Measurements from ENCODE around the gene HYAL1.
"Not testable (repeated sequence)": the region's sequence is repeated elsewhere in the genome, so short reads cannot be mapped to it uniquely, and the experiment has no call there.

The HYAL1 gene

GRCh38 chr3:50295553-50296431 lies 7.6 kb downstream of the HYAL1 start:
- DNase-seq (ENCODE audit: extremely low read depth in 1 of 2, low read depth in 1 of 2), result no peak

DNA sequence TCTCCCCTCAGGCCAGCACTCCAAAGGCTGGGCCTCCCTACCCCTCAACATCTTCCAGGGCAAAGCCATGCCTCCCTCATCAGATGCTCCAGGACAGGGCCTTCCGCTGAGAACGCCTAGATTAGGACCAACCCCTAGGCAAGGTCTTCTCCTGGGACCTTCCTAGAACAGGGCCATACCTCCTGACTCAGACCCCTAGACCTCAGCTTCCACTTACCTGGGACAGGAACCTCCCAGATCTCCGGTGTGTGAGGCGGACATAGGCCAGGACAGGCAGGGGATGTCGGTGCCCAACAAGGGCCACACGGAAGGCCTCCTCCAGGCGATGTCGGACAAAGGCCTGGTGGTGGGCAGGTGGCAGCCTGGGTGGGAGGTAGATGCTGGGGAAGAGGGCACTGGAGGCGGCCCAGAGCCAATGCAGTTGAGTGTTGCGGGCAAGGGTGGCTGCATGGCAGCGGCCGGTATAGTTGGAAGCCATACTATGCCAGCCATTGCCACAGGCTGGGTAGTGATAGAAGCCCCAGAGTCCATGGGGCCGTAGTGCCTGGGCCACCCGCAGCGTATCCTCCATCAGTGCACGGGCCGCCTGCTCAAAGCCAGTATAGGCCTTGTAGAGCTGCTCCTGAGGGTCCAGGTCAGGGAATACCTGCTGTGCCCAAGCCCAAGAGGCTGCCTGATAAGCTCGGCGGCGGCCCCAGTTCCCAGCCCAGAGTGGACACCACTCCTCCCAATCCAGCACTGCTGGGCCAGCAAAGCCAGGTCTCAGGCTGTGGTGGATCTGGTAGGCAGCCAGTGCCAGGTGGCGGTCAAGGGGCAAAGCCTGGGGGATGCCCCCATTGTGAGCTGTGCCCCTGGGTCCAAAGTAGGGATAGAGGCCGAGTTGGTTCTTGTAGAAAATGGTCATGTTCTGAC lies 8.6 kb downstream of the HYAL1 start:
- no peak for DNase-seq (ENCODE audit: extremely low read depth in 1 of 2, low read depth in 1 of 2)

- DNase-seq (ENCODE audit: extremely low read depth in 1 of 2, low read depth in 1 of 2), result no peak
These were observed 9.3 kb downstream of the HYAL1 start for GRCh38 chr3:50294089-50294488.

- DNase-seq (ENCODE audit: extremely low read depth in 1 of 2, low read depth in 1 of 2), result no peak
These were observed 10.1 kb downstream of the HYAL1 start for GRCh38 chr3:50293079-50293801.

- DNase-seq (ENCODE audit: extremely low read depth in 1 of 2, low read depth in 1 of 2), result peak; percentile 88 to 89
These were observed 11.0 kb downstream of the HYAL1 start, which contains the start of gene IFRD2 for GRCh38 chr3:50292159-50293078. TSS of gene IFRD2 (minus strand) at chr3:50292429. CDS start at chr3:50292274, 155 bp downstream.

DNA sequence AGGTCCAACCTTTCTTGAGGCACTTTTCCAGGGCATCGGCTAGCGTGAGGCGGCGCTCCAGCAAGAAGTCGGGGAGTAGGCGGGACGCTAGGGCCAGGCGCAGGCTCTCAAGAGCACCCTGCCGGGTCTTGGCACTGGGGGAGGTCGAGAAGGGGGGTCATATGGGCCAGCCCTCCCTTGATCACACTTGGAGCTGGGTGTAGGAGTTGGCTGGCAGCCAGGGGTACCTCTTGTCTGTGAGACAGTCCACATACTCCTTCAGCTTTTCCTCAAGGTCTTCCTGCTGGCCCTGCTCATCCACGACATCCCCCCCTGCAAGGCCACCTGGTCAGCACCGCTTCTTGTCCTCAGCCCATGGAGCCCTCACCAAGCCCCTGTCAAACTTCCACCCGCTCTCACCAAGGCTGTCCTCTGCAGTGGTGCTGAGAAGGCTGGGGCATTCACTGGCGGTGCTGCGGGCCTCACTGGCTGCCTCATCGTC lies 13.2 kb downstream of the HYAL1 start:
- DNase-seq (ENCODE audit: extremely low read depth in 1 of 2, low read depth in 1 of 2), result no peak

- DNase-seq (ENCODE audit: extremely low read depth in 1 of 2, low read depth in 1 of 2), result no peak
These were observed 14.2 kb downstream of the HYAL1 start for GRCh38 chr3:50289130-50289529.

DNA sequence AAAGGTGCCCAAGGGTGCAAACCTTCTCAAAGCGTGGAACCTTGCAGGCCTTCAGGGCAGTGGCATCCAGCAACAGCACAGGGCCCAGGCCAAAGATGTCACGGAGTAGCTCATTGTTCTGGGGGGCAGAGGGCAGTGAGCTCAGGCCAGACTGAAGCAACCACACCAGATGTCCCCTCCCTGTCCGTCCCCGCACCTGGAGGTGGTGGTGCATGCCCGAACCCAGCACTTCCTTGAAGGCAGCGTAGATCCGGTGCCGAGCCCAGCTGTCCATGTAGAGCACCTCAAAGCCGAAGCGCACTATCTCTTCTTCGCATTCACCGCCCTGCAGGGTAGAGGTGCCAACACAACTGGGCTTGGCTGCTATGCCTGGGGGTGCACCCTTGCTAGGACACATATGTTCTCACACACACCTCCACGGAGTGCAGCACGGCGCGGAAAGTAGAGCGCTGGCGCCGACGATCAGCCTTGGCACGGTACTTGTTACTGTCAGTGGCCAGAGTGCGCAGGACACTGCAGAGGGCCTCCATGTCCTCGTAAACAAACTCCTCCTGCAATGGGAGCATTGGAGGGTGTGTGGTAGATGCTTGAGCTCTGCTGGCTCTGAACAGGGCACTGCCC lies 14.9 kb downstream of the HYAL1 start:
- no peak for DNase-seq (ENCODE audit: extremely low read depth in 1 of 2, low read depth in 1 of 2)

GRCh38 chr3:50287262-50287661 lies 16.1 kb downstream of the HYAL1 start:
- DNase-seq (ENCODE audit: extremely low read depth in 1 of 2, low read depth in 1 of 2), result no peak

DNA sequence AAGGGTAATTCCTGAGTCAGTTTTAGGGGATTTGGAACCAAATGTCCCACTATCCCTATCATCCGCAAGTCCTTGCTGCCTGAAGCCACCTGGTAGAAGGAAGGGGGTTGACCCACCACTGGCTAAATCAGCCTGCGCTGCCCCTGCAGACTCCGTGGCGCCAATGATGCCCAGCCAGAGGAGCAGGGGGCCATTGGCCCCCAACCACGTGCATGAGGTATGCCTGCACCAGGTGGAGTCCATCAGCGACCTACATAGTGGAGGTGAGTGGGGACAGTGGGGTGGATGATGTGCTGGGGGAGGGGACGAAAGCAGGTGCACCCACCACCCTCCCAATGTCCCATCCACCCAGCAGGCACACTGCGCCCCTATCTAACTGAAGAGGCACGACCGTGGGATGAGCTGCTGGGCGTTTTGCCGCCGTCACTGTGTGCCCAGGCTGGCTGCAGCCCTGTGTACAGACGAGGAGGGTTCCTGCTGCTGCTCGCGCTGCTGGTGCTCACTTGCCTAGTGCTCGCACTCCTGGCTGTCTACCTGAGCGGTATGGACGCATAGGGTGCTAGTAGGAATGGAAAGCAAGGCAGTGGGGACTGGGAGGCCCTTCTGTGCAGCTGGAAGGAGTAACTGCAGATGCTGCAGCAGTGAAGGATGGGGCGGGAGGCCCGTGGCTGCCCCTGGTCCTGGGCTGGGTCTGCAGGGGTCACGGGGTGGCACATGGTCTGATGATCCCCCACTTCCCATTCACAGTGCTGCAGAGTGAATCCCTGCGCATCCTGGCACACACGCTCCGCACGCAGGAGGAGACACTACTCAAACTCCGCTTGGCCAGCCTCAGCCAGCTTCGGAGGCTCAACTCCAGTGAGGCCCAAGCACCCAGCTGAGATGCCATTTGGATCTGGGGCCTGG lies 16.8 kb downstream of the HYAL1 start:
- DNase-seq (ENCODE audit: extremely low read depth in 1 of 2, low read depth in 1 of 2), result no peak

DNA sequence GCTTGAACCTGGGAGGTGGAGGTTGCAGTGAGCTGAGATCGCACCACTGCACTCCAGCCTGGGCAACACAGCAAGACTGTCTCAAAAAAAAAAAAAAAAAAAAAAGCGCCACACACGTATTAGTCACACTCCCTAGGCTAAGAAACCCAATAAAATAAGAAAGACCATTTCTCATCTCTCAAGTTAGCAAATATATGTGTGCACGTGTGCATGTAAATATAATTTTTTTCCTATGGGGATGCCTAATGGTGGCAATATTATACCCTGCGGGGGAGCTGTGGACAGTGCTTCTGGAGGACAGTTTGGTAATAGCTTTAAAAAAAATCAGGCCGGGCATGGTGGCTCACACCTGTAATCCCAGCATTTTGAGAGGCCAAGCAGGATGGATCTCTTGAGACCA lies 19.3 kb downstream of the HYAL1 start:
- DNase-seq (ENCODE audit: extremely low read depth in 1 of 2, low read depth in 1 of 2), result not testable (repeated sequence)

DNA sequence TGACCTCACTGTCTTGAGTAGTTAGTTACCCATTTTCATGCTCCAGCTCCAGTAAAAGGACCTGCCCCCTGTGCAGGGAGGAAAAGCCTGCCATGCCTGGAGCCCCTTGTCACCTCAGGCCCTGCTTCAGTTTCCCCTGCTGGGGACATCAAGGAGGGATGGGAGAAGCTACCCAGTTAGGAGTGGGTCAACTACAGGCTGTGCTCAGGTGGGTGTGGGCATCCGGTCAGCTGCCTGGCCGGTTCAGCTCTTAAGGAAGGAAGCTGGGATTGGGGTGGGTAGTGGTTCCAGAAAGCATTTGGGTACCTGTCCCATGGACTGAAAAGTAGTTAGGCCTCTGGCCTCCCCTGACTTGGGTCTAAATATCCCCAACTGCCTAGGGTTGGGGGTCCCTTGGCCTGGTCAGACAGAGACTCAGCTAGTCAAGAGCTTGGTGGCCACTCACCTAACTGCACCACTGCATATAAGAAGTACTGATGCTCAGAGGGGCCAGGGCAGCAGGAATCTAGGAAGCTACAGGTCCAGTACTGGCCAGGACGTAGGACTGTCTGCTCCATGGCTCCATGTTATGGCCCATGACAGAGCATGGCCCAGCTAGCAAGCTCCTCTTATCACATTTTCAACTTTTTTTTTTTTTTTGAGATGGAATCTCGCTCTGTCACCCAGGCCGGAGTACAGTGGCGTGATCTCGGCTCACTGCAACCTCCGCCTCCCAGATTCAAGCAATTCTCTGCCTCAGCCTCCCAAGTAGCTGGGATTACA lies 23.9 kb downstream of the HYAL1 start:
- no peak for DNase-seq (ENCODE audit: extremely low read depth in 1 of 2, low read depth in 1 of 2)

- DNase-seq (ENCODE audit: extremely low read depth in 1 of 2, low read depth in 1 of 2), result no peak
These were observed 24.5 kb downstream of the HYAL1 start, which contains the start of gene LSMEM2 for GRCh38 chr3:50278880-50279224. TSS of gene LSMEM2 (plus strand) at chr3:50279087. CDS start at chr3:50279114, 27 bp downstream.

GRCh38 chr3:50278123-50278879 lies 25.1 kb downstream of the HYAL1 start:
- no peak for DNase-seq (ENCODE audit: extremely low read depth in 1 of 2, low read depth in 1 of 2)

GRCh38 chr3:50276762-50277101 lies 26.6 kb downstream of the HYAL1 start:
- DNase-seq (ENCODE audit: extremely low read depth in 1 of 2, low read depth in 1 of 2), result no peak

GRCh38 chr3:50275996-50276761 lies 27.2 kb downstream of the HYAL1 start:
- DNase-seq (ENCODE audit: extremely low read depth in 1 of 2, low read depth in 1 of 2), result no peak
